Karpas-422 (cell line): ENCODE results near the gene CAMKMT. TPM values are rescaled to one million over a fixed set of nuclear protein-coding genes. Genes with fewer than 3 reads are reported as not detected.

ENCODE experiments used
- DNase-seq: peaks from one replicate; pipeline ENCODE4 v3.0.0-alpha.2; 2015
- H2AFZ ChIP-seq: fragments of 200-600 bp; sonication (generic); 2 replicates; pipeline ENCODE4 v1.6.1; 2014; ENCODE audit warnings: antibody characterized with exemption, low read length, mixed read lengths
- H3K27ac ChIP-seq: fragments of 200-600 bp; sonication (generic); 2 replicates; pipeline ENCODE4 v1.5.1; 2014; ENCODE audit warnings: mild to moderate bottlenecking, low read length, moderate library complexity
- H3K27me3 ChIP-seq: fragments of 200-600 bp; sonication (generic); 2 replicates; pipeline ENCODE4 v1.6.1; 2014; ENCODE audit warnings: low read length, mixed read lengths
- H3K36me3 ChIP-seq: fragments of 200-600 bp; sonication (generic); 2 replicates; pipeline ENCODE4 v1.6.1; 2014; ENCODE audit warnings: low read length, mixed read lengths; ENCODE audit not compliant: insufficient read depth
- H3K4me1 ChIP-seq: fragments of 200-600 bp; sonication (generic); 2 replicates; pipeline ENCODE4 v1.6.1; 2014; ENCODE audit warnings: mild to moderate bottlenecking, low read length, mixed read lengths
- H3K4me2 ChIP-seq: fragments of 200-600 bp; sonication (generic); 2 replicates; pipeline ENCODE4 v1.6.1; 2014; ENCODE audit warnings: low read length, low read depth, mild to moderate bottlenecking; ENCODE audit not compliant: poor library complexity, severe bottlenecking
- H3K4me3 ChIP-seq: fragments of 200-600 bp; sonication (generic); 2 replicates; pipeline ENCODE4 v1.5.1; 2014; ENCODE audit warnings: mild to moderate bottlenecking, antibody characterized with exemption, low read length, mixed read lengths
- H3K79me2 ChIP-seq: fragments of 200-600 bp; sonication (generic); 2 replicates; pipeline ENCODE4 v1.6.1; 2014; ENCODE audit warnings: mild to moderate bottlenecking, low read length, mixed read lengths
- H3K9ac ChIP-seq: fragments of 200-600 bp; sonication (generic); 2 replicates; pipeline ENCODE4 v1.6.0; 2014; ENCODE audit warnings: low read length
- H3K9me2 ChIP-seq: fragments of 200-600 bp; sonication (generic), shearing (Covaris generic); replicated peaks from 2 replicates; pipeline ENCODE4 v1.6.0; 2014; ENCODE audit warnings: mild to moderate bottlenecking, low read length, moderate library complexity; ENCODE audit not compliant: insufficient read depth
- H3K9me3 ChIP-seq: fragments of 300-700, 200-600 bp; sonication (generic); 2 replicates; pipeline ENCODE4 v1.6.1; 2014; ENCODE audit warnings: low read length, mixed read lengths
- H4K20me1 ChIP-seq: fragments of 200-600 bp; sonication (generic); 2 replicates; pipeline ENCODE4 v1.6.1; 2014; ENCODE audit warnings: mild to moderate bottlenecking, antibody characterized with exemption, low read length, low read depth; ENCODE audit not compliant: insufficient read depth
- total RNA-seq: library from RNA; depleted of rRNA; stranded (reverse); fragments of >200 nt; shearing (Covaris generic); gene quantifications from 2 replicates; pipeline ENCODE4 v1.2.3, GENCODE V29; 2014; ENCODE audit warnings: low replicate concordance

CAMKMT gene
- total RNA-seq, 1 experiment from 2014 or later: 30.8 TPM

- Histone ChIP-seq H3K36me3 (no peaks in the 10 kb centered on the region), H3K27me3 (no peaks in the 10 kb centered on the region), H3K27ac (no peak overlapping the region), H4K20me1 (peaks cover 9% of the 10 kb centered on the region; the same call in 1 of the 2 replicates), H3K9ac (no peak overlapping the region), H3K4me1 (no peaks in the 10 kb centered on the region), H3K4me3 (no peak overlapping the region), H3K4me2 (peak overlapping the region; percentile 34), H3K9me3 (no peaks in the 10 kb centered on the region), H3K79me2 (no peaks in the 10 kb centered on the region), H3K9me2 (no peaks in the 10 kb centered on the region), H2AFZ (no peak overlapping the region)
- peak; percentile 90 for DNase-seq
These were observed 117.6 kb downstream of the CAMKMT start for GRCh38 chr2:44479127-44479887.

- Histone ChIP-seq H3K9ac (no peak overlapping the region), H3K27me3 (no peaks in the 10 kb centered on the region), H3K4me3 (no peak overlapping the region), H3K4me2 (no peak overlapping the region), H3K9me3 (no peaks in the 10 kb centered on the region), H3K4me1 (no peaks in the 10 kb centered on the region), H3K9me2 (no peaks in the 10 kb centered on the region), H3K79me2 (no peaks in the 10 kb centered on the region), H2AFZ (no peak overlapping the region), H4K20me1 (peaks cover 9% of the 10 kb centered on the region; the same call in 1 of the 2 replicates), H3K27ac (no peak overlapping the region), H3K36me3 (no peaks in the 10 kb centered on the region)
- no peak for DNase-seq
These were observed 118.3 kb downstream of the CAMKMT start for GRCh38 chr2:44480068-44480467.

- H3K9ac ChIP-seq: no peak overlapping the region
These were observed 125.3 kb downstream of the CAMKMT start for GRCh38 chr2:44487052-44487451.

GRCh38 chr2:44490726-44491125 is 129.0 kb downstream of the CAMKMT start:
- H3K4me1 ChIP-seq: no peaks in the 10 kb centered on the region
- H3K36me3 ChIP-seq: no peaks in the 10 kb centered on the region
- H3K4me2 ChIP-seq: no peak overlapping the region
- no peaks in the 10 kb centered on the region for H3K9me3 ChIP-seq
- H3K9ac ChIP-seq: no peak overlapping the region
- DNase-seq: no peak
- 0 out of 2 replicates have a peak, but pooled peaks cover 3% of the 10 kb centered on the region for H4K20me1 ChIP-seq
- no peak overlapping the region for H3K4me3 ChIP-seq
- no peaks in the 10 kb centered on the region for H3K9me2 ChIP-seq
- H3K27ac ChIP-seq: no peak overlapping the region
- no peaks in the 10 kb centered on the region for H3K79me2 ChIP-seq
- no peak overlapping the region for H2AFZ ChIP-seq
- H3K27me3 ChIP-seq: no peaks in the 10 kb centered on the region

More at GRCh38 chr2:44487052-44487451, 125.3 kb downstream of the CAMKMT start:
- Histone ChIP-seq H3K9me2 (no peaks in the 10 kb centered on the region), H3K27me3 (no peaks in the 10 kb centered on the region), H2AFZ (no peak overlapping the region), H3K79me2 (no peaks in the 10 kb centered on the region), H3K36me3 (no peaks in the 10 kb centered on the region), H3K4me1 (no peaks in the 10 kb centered on the region), H3K4me2 (no peak overlapping the region), H3K9me3 (no peaks in the 10 kb centered on the region), H3K4me3 (no peak overlapping the region), H4K20me1 (0 out of 2 replicates have a peak, but pooled peaks cover 3% of the 10 kb centered on the region), H3K27ac (no peak overlapping the region)
- no peak for DNase-seq

- Histone ChIP-seq H3K27ac (no peak overlapping the region), H3K9me2 (no peaks in the 10 kb centered on the region), H3K4me3 (no peak overlapping the region), H3K9me3 (no peaks in the 10 kb centered on the region), H2AFZ (no peak overlapping the region), H4K20me1 (peaks cover 4% of the 10 kb centered on the region; the same call in 1 of the 2 replicates), H3K27me3 (no peaks in the 10 kb centered on the region), H3K36me3 (no peaks in the 10 kb centered on the region), H3K79me2 (no peaks in the 10 kb centered on the region), H3K4me2 (no peak overlapping the region), H3K4me1 (no peaks in the 10 kb centered on the region), H3K9ac (no peak overlapping the region)
- no peak for DNase-seq
These were observed 132.3 kb downstream of the CAMKMT start for GRCh38 chr2:44494006-44494405.

GRCh38 chr2:44495035-44495434 is 133.3 kb downstream of the CAMKMT start:
- H3K4me2 ChIP-seq: no peak overlapping the region
- no peak overlapping the region for H3K4me3 ChIP-seq
- no peak overlapping the region for H2AFZ ChIP-seq
- H3K27me3 ChIP-seq: no peaks in the 10 kb centered on the region
- no peak for DNase-seq
- no peaks in the 10 kb centered on the region for H3K9me2 ChIP-seq
- H3K9me3 ChIP-seq: no peaks in the 10 kb centered on the region
- H3K4me1 ChIP-seq: no peaks in the 10 kb centered on the region
- no peaks in the 10 kb centered on the region for H3K79me2 ChIP-seq
- peaks cover 9% of the 10 kb centered on the region; the same call in 1 of the 2 replicates for H4K20me1 ChIP-seq
- no peak overlapping the region for H3K9ac ChIP-seq
- H3K36me3 ChIP-seq: no peaks in the 10 kb centered on the region
- H3K27ac ChIP-seq: no peak overlapping the region

GRCh38 chr2:44495544-44495943 is 133.8 kb downstream of the CAMKMT start:
- H3K4me3 ChIP-seq: no peak overlapping the region
- no peaks in the 10 kb centered on the region for H3K36me3 ChIP-seq
- no peak overlapping the region for H3K27ac ChIP-seq
- no peaks in the 10 kb centered on the region for H3K9me2 ChIP-seq
- no peak for DNase-seq
- H3K79me2 ChIP-seq: no peaks in the 10 kb centered on the region
- no peaks in the 10 kb centered on the region for H3K9me3 ChIP-seq
- peaks cover 9% of the 10 kb centered on the region; the same call in 1 of the 2 replicates for H4K20me1 ChIP-seq
- no peaks in the 10 kb centered on the region for H3K27me3 ChIP-seq
- no peaks in the 10 kb centered on the region for H3K4me1 ChIP-seq
- no peak overlapping the region for H2AFZ ChIP-seq
- no peak overlapping the region for H3K9ac ChIP-seq
- H3K4me2 ChIP-seq: no peak overlapping the region

GRCh38 chr2:44496130-44496529 is 134.4 kb downstream of the CAMKMT start:
- Histone ChIP-seq H3K9ac (no peak overlapping the region), H3K79me2 (no peaks in the 10 kb centered on the region), H3K36me3 (no peaks in the 10 kb centered on the region), H3K4me2 (no peak overlapping the region), H3K27ac (no peak overlapping the region), H2AFZ (no peak overlapping the region), H3K4me1 (no peaks in the 10 kb centered on the region), H4K20me1 (peaks cover 9% of the 10 kb centered on the region; the same call in 1 of the 2 replicates), H3K4me3 (no peak overlapping the region), H3K9me2 (no peaks in the 10 kb centered on the region), H3K9me3 (no peaks in the 10 kb centered on the region), H3K27me3 (no peaks in the 10 kb centered on the region)
- no peak for DNase-seq
